ENCODE results near the gene DUSP15. TPM values are rescaled to one million over a fixed set of nuclear protein-coding genes. Genes with fewer than 3 reads are reported as not detected.

DUSP15 gene
- total and polyA plus RNA-seq, 2 of the 4 experiments (the other 2 are of a cell fraction), result not detected

DNA sequence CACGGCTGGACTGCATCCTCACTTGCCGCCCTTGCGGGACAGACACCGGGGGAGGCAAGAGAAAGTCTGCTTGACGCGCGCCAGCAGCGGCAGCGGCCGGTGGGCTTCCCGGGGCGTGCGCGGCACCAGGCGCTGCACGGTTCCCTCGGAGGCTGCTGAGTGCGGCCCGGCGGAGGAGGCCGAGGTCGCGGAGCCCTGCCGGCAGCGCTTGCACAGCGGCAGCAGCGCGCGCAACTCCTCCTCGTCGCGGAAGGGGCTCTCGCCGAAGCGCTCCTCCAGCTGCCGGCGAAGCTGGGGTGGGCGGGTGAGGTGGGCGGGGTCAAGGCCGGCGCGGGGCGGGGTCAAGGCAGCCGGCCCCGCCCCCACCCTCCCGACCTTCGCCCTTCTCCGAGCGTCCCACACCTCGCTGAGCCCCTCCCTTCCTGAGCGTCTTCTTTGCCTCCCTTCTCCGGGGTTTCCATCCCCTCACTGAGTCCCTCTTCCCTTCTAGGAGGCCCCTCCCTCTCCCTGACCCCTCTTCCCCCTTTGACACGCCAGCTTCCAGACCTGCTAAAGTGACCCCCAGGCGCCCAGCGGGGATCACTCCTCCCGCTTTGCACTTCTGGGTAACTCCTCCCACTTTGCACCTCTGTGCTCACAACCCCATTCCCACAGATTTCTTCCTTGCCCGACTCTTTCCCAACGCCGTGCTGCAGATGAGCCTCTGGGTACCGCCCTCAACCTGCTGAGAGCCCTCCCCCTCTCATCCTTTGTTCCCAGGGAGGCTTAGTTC lies 8.8 kb downstream of the DUSP15 start:
- Histone ChIP-seq H3K9me1 (ENCODE audit: insufficient read depth, low read length) (no peaks in the 10 kb centered on the region; the same call in 1 of the 2 replicates), H4K20me1 (ENCODE audit: insufficient read depth, low read length) (no peaks in the 10 kb centered on the region), H3K27me3 (ENCODE audit: control insufficient read depth, insufficient read depth, low read length) (peaks cover 85% of the 10 kb centered on the region), H3K27ac (ENCODE audit: insufficient read depth, low read length) (no peak overlapping the region), H3K9me3 (ENCODE audit: control insufficient read depth, insufficient read depth, low read length) (no peaks in the 10 kb centered on the region), H3K18ac (ENCODE audit: low read depth, low read length) (no peak overlapping the region), H3K4me2 (ENCODE audit: low read depth, low read length) (peak overlapping the region; percentile 78), H3K4me3 (ENCODE audit: insufficient read depth, low read depth, low read length) (peak overlapping the region; percentile 37), H2AK9ac (replicated peaks; ENCODE audit: low read depth, low read length, poor library complexity) (no peak overlapping the region), H2BK120ac (ENCODE audit: low read depth, low read length) (no peak overlapping the region), H2BK15ac (ENCODE audit: low read depth, low read length) (no peak overlapping the region), H3K56ac (ENCODE audit: extremely low read depth, insufficient read depth, low read length) (no peak overlapping the region), H3K4ac (ENCODE audit: low read depth, low read length) (no peak overlapping the region), H2BK20ac (ENCODE audit: low read depth, low read length) (no peak overlapping the region), H3K9ac (ENCODE audit: low read depth, low read length) (no peak overlapping the region), H2AFZ (replicated peaks; ENCODE audit: low read length, poor library complexity) (peak overlapping the region; percentile 85), H2BK5ac (ENCODE audit: low read depth, low read length, poor library complexity, severe bottlenecking) (no peak overlapping the region), H3K14ac (replicated peaks; ENCODE audit: low read depth, low read length) (no peak overlapping the region), H4K8ac (ENCODE audit: low read depth in 2 of 2, low read length in 2 of 2) (no peak overlapping the region), H3K79me1 (ENCODE audit: low read depth in 1 of 2, low read length in 2 of 2) (no peaks in the 10 kb centered on the region), H4K5ac (ENCODE audit: low read depth, low read length) (no peak overlapping the region), H3K23ac (ENCODE audit: low read depth, low read length) (no peak overlapping the region), H4K91ac (ENCODE audit: insufficient read depth, low read depth, low read length) (no peak overlapping the region), H2AK5ac (ENCODE audit: low read depth, low read length) (no peak overlapping the region), H3K4me1 (ENCODE audit: control insufficient read depth, insufficient read depth, low read length) (peaks cover 2% of the 10 kb centered on the region; the same call in 1 of the 2 replicates), H3K36me3 (ENCODE audit: control insufficient read depth, insufficient read depth, low read length) (no peaks in the 10 kb centered on the region)
- DNase-seq, result peak; percentile 36
- ChIA-PET CTCF (no interaction called here), POLR2A (ENCODE audit: unreplicated experiment) (no interaction called here)
- dilution Hi-C loops (cut with HindIII; ENCODE audit: low sequenced_read_pairs, unreplicated experiment), result no loop called here
- intact Hi-C loops (cut with micrococcal nuclease), result no loop called here
- WGBS, 2 experiments (ENCODE audit: extremely low coverage in 2 of 2, insufficient read length in 1 of 2), result 5% methylated on average over 30 of the region's 60 CpGs; no CpG with 5 or more reads in 1 of the 2 experiments
- ATAC-seq (ENCODE audit: low read depth), result peak; percentile 94
- TF ChIP-seq POLR2A (IDR thresholded peaks at IDR 0.05; ENCODE audit: low read depth, low read length) (no peak), BHLHE40 (IDR thresholded peaks at IDR 0.05; ENCODE audit: low read depth, low read length) (no peak), CEBPB (IDR thresholded peaks at IDR 0.05; ENCODE audit: low read depth, low read length) (no peak), RCOR1 (IDR thresholded peaks at IDR 0.05; ENCODE audit: insufficient replicate concordance, low read length) (no peak), MAZ (IDR thresholded peaks at IDR 0.05; ENCODE audit: borderline replicate concordance, low read depth, low read length) (no peak; the same call in 1 of the 2 replicates), USF2 (IDR thresholded peaks at IDR 0.05; ENCODE audit: low read depth, low read length) (no peak), MXI1 (IDR thresholded peaks at IDR 0.05; ENCODE audit: borderline replicate concordance, low read depth, low read length) (no peak), MAFK (IDR thresholded peaks at IDR 0.05; ENCODE audit: low read depth, low read length) (no peak), FOS (IDR thresholded peaks at IDR 0.05; ENCODE audit: low read depth, low read length) (no peak), NFE2L2 (IDR thresholded peaks at IDR 0.05; ENCODE audit: low read depth, low read length) (no peak), CHD1 (IDR thresholded peaks at IDR 0.05; ENCODE audit: low read depth, low read length) (no peak), RFX5 (IDR thresholded peaks at IDR 0.05; ENCODE audit: low read depth, low read length) (no peak)
- TF ChIP-seq, protein P1, sequence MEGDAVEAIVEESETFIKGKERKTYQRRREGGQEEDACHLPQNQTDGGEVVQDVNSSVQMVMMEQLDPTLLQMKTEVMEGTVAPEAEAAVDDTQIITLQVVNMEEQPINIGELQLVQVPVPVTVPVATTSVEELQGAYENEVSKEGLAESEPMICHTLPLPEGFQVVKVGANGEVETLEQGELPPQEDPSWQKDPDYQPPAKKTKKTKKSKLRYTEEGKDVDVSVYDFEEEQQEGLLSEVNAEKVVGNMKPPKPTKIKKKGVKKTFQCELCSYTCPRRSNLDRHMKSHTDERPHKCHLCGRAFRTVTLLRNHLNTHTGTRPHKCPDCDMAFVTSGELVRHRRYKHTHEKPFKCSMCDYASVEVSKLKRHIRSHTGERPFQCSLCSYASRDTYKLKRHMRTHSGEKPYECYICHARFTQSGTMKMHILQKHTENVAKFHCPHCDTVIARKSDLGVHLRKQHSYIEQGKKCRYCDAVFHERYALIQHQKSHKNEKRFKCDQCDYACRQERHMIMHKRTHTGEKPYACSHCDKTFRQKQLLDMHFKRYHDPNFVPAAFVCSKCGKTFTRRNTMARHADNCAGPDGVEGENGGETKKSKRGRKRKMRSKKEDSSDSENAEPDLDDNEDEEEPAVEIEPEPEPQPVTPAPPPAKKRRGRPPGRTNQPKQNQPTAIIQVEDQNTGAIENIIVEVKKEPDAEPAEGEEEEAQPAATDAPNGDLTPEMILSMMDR (conservative IDR thresholded peaks at IDR 0.05; ENCODE audit: low read depth, low read length), result no peak
- TF ChIP-seq, protein P2, sequence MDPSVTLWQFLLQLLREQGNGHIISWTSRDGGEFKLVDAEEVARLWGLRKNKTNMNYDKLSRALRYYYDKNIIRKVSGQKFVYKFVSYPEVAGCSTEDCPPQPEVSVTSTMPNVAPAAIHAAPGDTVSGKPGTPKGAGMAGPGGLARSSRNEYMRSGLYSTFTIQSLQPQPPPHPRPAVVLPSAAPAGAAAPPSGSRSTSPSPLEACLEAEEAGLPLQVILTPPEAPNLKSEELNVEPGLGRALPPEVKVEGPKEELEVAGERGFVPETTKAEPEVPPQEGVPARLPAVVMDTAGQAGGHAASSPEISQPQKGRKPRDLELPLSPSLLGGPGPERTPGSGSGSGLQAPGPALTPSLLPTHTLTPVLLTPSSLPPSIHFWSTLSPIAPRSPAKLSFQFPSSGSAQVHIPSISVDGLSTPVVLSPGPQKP (IDR thresholded peaks at IDR 0.05; ENCODE audit: borderline replicate concordance, low read depth, low read length), result no peak
- BruUV-seq (replicated peaks), result no TSS peak
- in situ Hi-C loops (cut with MboI; ENCODE audit: low sequenced_read_pairs), result no loop called here
